Activated CD8-positive, alpha-beta T cell treated with anti-CD3 and anti-CD28 coated beads for 36 hours (primary cell): Measurements from ENCODE around the gene SCN4A. TPM values are rescaled to one million over a fixed set of nuclear protein-coding genes. Genes with fewer than 3 reads are reported as not detected.

Source experiments
- ATAC-seq: fragments of 200-7000 bp; cut with Tn5 transposase; one replicate; pipeline ENCODE4 v1.10.0; 2021; ENCODE audit warnings: mild to moderate bottlenecking, moderate library complexity
- CTCF ChIA-PET: fragments of 350-600 bp; sonication (Branson Sonifier 250); formaldehyde crosslinking; loops from one replicate; lab custom pipeline; 2021; ENCODE audit warnings: antibody characterized with exemption; lab: Charles Lee
- POLR2A ChIA-PET: fragments of 350-600 bp; sonication (Branson Sonifier 250); formaldehyde crosslinking; loops from one replicate; lab custom pipeline; 2021; ENCODE audit warnings: antibody characterized with exemption; lab: Charles Lee
- DNase-seq: peaks from one replicate; pipeline ENCODE4 v3.0.0-alpha.2; 2020
- H3K27ac Mint-ChIP-seq: one replicate; pipeline ENCODE4 v1.8.0; 2021; ENCODE audit warnings: mild to moderate bottlenecking, mixed read lengths
- H3K27me3 Mint-ChIP-seq: one replicate; pipeline ENCODE4 v1.8.0; 2021; ENCODE audit warnings: mixed read lengths
- H3K36me3 Mint-ChIP-seq: one replicate; pipeline ENCODE4 v1.8.0; 2021; ENCODE audit warnings: low read depth, mixed read lengths
- H3K4me1 Mint-ChIP-seq: one replicate; pipeline ENCODE4 v1.8.0; 2021; ENCODE audit warnings: low read depth, mixed read lengths
- H3K4me3 Mint-ChIP-seq: one replicate; pipeline ENCODE4 v1.8.0; 2021; ENCODE audit warnings: mild to moderate bottlenecking, moderate library complexity, mixed read lengths
- H3K9me3 Mint-ChIP-seq: one replicate; pipeline ENCODE4 v1.8.0; 2021; ENCODE audit warnings: mixed read lengths
- intact Hi-C: fragments of 100-400 bp; cut with micrococcal nuclease; formaldehyde crosslinking; loops from one replicate; pipeline ENCODE4 v1.10.0; 2022
- total RNA-seq, 2 experiments: library from RNA; stranded (reverse); gene quantifications; one replicate each; pipeline ENCODE4 v1.2.3, GENCODE V29; 2021
- TF ChIP-seq, protein P1 (sequence below): fragments of 200-600 bp; IDR thresholded peaks from one replicate; pipeline ENCODE4 v1.8.0; 2022; ENCODE audit warnings: antibody characterized with exemption, mild to moderate bottlenecking

Gene SCN4A
- total RNA-seq, 2 experiments from 2014 or later: 0.20 to 0.23 TPM

DNA sequence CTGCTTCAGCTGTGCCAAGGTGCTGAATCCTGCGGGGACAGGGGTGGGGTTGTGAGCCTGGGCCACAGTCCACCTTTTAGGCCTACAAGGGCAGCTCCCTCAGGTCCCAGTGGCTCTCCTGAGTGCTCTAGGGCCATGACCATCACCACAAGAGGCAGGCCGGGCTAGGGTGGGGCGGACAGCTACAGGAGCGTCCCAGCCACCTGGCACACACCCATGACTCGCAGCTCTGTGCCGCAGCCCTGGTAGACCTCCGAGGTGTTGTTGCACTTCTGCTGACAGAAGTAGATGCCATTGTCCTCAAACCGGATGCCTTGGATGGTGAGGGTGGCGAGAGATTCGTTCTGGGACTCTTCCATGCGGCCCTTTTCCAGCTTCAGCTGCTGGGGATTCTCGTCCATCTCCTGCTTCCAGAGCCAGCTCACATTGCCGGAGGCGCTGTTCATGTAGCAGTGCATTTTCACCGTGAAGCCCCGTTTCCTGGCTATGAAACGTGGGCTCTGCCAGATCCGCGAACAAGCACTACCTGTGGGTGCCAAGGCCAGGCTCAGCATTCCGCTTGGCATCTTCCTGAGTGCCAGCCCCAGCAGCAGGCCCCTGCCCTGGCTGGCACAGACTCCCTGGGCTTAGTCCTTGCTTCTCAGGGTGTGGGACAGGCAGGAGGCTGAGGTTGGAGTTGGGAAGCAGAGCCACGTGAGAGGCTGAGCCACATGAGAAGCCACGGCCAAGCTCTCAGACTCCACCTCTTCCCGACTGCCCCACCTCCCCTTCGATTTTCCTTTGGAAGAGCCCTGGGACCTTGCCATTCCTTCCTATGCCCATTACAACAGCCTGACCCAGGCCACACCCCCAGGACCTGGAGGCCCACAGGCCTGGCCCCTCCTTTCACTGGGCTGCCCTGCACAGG, 42.6 kb downstream of the SCN4A start:
- ATAC-seq (no peak), DNase-seq (no peak)
- intact Hi-C loops: no loop called here
- H3K36me3 Mint-ChIP-seq: peaks cover 2% of the 10 kb centered on the region
- H3K9me3 Mint-ChIP-seq: no peaks in the 10 kb centered on the region
- POLR2A ChIA-PET: no interaction called here
- CTCF ChIA-PET: interaction anchor here (0.7 to 4.5 kb wide), 11 partner anchors 11 to 204 kb away, joined by 3 to 23 read pairs (median 4); partner anchors contain the start of gene GH1
- H3K27ac Mint-ChIP-seq: peak overlapping the region; percentile 66
- H3K4me3 Mint-ChIP-seq: peak overlapping the region; percentile 96
- TF ChIP-seq, protein P1, sequence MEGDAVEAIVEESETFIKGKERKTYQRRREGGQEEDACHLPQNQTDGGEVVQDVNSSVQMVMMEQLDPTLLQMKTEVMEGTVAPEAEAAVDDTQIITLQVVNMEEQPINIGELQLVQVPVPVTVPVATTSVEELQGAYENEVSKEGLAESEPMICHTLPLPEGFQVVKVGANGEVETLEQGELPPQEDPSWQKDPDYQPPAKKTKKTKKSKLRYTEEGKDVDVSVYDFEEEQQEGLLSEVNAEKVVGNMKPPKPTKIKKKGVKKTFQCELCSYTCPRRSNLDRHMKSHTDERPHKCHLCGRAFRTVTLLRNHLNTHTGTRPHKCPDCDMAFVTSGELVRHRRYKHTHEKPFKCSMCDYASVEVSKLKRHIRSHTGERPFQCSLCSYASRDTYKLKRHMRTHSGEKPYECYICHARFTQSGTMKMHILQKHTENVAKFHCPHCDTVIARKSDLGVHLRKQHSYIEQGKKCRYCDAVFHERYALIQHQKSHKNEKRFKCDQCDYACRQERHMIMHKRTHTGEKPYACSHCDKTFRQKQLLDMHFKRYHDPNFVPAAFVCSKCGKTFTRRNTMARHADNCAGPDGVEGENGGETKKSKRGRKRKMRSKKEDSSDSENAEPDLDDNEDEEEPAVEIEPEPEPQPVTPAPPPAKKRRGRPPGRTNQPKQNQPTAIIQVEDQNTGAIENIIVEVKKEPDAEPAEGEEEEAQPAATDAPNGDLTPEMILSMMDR: no peak
- peaks cover 15% of the 10 kb centered on the region for H3K4me1 Mint-ChIP-seq
- no peaks in the 10 kb centered on the region for H3K27me3 Mint-ChIP-seq

DNA sequence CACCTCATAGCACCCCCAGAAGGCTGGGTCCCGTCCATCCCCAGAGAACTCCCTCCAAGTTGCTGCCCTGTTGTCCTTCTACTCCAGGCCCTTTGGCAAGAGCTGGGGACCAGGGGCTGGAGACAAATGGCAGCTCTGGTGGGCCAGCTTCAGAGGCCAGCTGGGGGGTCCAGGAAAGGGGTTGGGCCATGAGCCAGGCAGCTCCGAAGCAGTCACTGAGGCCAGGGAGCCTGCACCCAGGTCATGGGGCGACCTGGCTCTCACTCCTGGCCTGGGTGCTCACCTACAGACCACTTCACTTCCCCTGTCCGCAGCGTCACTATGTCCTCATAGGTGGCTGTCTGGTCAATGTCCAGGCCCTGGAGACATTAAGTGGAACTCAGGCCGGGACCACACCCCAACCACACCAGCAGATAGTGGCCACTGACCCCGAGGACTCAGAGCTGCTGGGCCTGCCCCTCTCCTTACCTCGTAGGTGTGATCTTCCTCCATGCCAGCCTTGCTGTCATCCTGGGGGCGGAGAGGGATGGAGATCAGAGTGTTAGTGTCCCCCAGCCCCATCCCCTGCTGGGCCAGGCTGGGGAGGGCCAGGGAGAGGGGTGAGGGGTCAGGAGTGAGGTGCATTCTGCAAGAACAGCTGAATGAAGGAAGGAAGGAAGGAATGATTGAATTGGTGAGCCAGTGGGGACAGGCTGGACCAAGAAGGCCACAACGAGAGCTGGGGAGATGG, 43.6 kb downstream of the SCN4A start:
- TF ChIP-seq, protein P1: no peak
- no peaks in the 10 kb centered on the region for H3K27me3 Mint-ChIP-seq
- no peak overlapping the region for H3K4me3 Mint-ChIP-seq
- CTCF ChIA-PET: interaction anchor here (0.7 to 3.4 kb wide), 7 partner anchors 10 to 205 kb away, joined by 3 to 23 read pairs (median 4); partner anchors contain the start of gene GH1
- H3K36me3 Mint-ChIP-seq: peaks cover 2% of the 10 kb centered on the region
- DNase-seq (no peak), ATAC-seq (no peak)
- H3K4me1 Mint-ChIP-seq: peaks cover 15% of the 10 kb centered on the region
- POLR2A ChIA-PET: no interaction called here
- no peaks in the 10 kb centered on the region for H3K9me3 Mint-ChIP-seq
- H3K27ac Mint-ChIP-seq: no peak overlapping the region
- intact Hi-C loops: no loop called here

DNA sequence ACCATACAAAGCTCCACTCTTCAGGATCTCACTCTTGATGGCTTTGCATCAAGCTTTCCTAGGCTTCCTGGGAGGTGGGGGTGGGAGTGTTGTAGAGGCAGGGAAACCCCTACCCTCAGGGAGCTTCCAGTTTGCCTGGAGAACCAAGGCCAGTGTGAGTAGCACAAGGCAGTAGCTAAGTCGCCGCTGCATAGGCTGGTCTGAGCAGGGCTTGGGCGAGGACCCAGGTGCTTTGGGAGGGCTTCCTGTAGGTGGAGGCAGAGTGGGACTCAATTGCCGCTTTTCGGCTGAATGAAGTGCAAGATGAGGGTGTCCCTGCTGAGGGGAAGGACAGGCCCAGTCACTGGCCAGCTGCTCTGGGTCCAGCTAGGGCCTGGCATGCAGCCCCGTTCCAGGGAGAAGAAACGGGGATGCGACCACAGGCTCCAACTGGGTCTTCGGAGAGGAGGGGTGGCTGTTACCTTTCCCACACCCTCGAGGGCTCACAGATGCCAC, 44.5 kb downstream of the SCN4A start:
- TF ChIP-seq, protein P1: no peak
- H3K4me3 Mint-ChIP-seq: no peak overlapping the region
- no peaks in the 10 kb centered on the region for H3K27me3 Mint-ChIP-seq
- intact Hi-C loops: no loop called here
- CTCF ChIA-PET: interaction anchor here (1.0 to 3.4 kb wide), 3 partner anchors 9 to 63 kb away, joined by 3 to 23 read pairs (median 17); partner anchors contain the start of gene GH1
- DNase-seq (no peak), ATAC-seq (no peak)
- H3K4me1 Mint-ChIP-seq: peaks cover 15% of the 10 kb centered on the region
- POLR2A ChIA-PET: no interaction called here
- no peaks in the 10 kb centered on the region for H3K9me3 Mint-ChIP-seq
- H3K36me3 Mint-ChIP-seq: peaks cover 2% of the 10 kb centered on the region
- H3K27ac Mint-ChIP-seq: no peak overlapping the region

DNA sequence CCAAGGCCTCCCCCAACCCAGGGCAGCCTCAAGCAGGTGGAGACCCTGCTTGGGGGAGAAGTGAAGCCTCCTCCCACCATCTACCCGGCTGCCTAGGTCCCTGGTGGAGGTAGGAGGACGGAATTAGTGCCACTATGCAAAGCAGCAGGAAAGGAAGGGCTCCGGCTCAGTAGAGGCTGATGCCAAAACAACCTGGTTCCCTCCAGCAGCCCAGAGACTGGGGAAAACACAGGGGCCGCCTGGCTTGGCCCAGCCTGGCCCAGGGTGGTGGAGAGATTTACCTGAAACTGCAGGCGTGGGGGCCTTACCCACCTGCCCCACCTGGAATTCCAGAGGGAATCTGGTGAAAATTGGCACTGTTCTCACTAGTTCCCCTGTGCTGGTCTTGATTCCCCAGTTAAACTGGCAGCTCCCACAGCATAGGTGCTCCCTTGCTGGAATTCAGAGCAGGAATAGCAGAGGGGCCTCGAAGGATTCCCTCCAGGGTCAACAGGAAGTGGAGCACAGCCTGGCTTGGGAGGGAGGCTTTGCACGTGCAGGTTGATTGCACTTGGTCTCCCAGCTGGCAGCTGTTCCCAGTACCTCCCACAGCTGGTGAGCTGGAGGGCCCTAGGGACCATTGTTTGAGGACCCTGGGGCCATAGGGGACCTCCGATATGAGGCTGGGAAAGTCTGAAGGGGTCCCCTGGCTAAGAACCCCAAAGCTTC, 45.1 kb downstream of the SCN4A start:
- ChIA-PET POLR2A (no interaction called here), CTCF (interaction anchor here (1.0 to 3.4 kb wide), 3 partner anchors 9 to 63 kb away, joined by 3 to 23 read pairs (median 17); partner anchors contain the start of gene GH1)
- intact Hi-C loops: no loop called here
- no peaks in the 10 kb centered on the region for H3K9me3 Mint-ChIP-seq
- TF ChIP-seq, protein P1: no peak
- H3K4me1 Mint-ChIP-seq: peaks cover 11% of the 10 kb centered on the region
- DNase-seq (no peak), ATAC-seq (no peak)
- H3K27ac Mint-ChIP-seq: no peak overlapping the region
- H3K27me3 Mint-ChIP-seq: no peaks in the 10 kb centered on the region
- peaks cover 2% of the 10 kb centered on the region for H3K36me3 Mint-ChIP-seq
- H3K4me3 Mint-ChIP-seq: no peak overlapping the region
